Stomach (tissue), 9 donors: ENCODE results near the gene PRKCQ. TPM values are rescaled to one million over a fixed set of nuclear protein-coding genes. Genes with fewer than 3 reads are reported as not detected.
A peak's percentile ranks its signal among the peaks of the same experiment; 100 is the strongest.

Experiments used
- DNase-seq, 2 donors: peaks; one replicate each; pipeline versions ENCODE4 v3.0.0 to v3.0.0-alpha.2; 2013 to 2019
- H3K27ac ChIP-seq, 5 donors: fragments of 200-600 bp in 4 of 5; sonication (generic) in 4 of 5; one replicate each; pipeline ENCODE4 v1.5.1; 2013 to 2019; ENCODE audit warnings: mild to moderate bottlenecking in 1 of 5, moderate library complexity in 1 of 5
- H3K27me3 ChIP-seq, 3 donors: fragments of 200-600 bp; sonication (generic); one replicate each; pipeline ENCODE4 v1.5.1; 2017 to 2019; ENCODE audit warnings: mixed run types in 1 of 3
- H3K36me3 ChIP-seq, 4 donors: fragments of 200-600 bp; sonication (generic); 1 replicate in 3 of 4; 2 replicates in 1 of 4; pipeline ENCODE4 v1.5.1; 2016 to 2019
- H3K4me1 ChIP-seq, 4 donors: fragments of 200-600 bp; sonication (generic); one replicate each; pipeline ENCODE4 v1.5.1; 2016 to 2019
- H3K4me3 ChIP-seq, 4 donors: fragments of 200-600 bp; sonication (generic) in 3 of 4; one replicate each; pipeline ENCODE4 v1.5.1; 2016 to 2019; ENCODE audit warnings: mild to moderate bottlenecking in 1 of 4
- H3K9me3 ChIP-seq, 4 donors: fragments of 200-600 bp; sonication (generic); one replicate each; pipeline ENCODE4 v1.5.1; 2016 to 2019
- EP300 ChIP-seq: sonication (generic); formaldehyde crosslinking; IDR thresholded peaks from one replicate; pipeline ENCODE4 v1.6.1; 2017; ENCODE audit warnings: antibody characterized with exemption
- POLR2A ChIP-seq, 4 donors: fragments of 450-650 bp; IDR thresholded peaks; one replicate each; pipeline ENCODE4 v1.6.1; 2016; ENCODE audit warnings: antibody characterized with exemption in 4 of 4, control low read depth in 2 of 4, mild to moderate bottlenecking in 1 of 4, moderate library complexity in 1 of 4
- POLR2AphosphoS5 ChIP-seq, 3 donors: sonication (generic); formaldehyde crosslinking; IDR thresholded peaks; one replicate each; pipeline ENCODE4 v1.6.1; 2016; ENCODE audit warnings: antibody characterized with exemption in 3 of 3
- WGBS, 5 donors: extraction: QIAGEN DNeasy Blood & Tissue Kit in 3 of 5; methylation state at CpG; one replicate each; pipeline versions ENCODE4 v1.1.5 to v1.1.7; 2013 to 2018; 5-methylcytosine and 5-hydroxymethylcytosine counted together
- intact Hi-C: fragments of 100-400 bp; cut with DNase I; formaldehyde crosslinking; loops from one replicate; pipeline ENCODE4 v1.15.1; 2023; ENCODE audit warnings: low total_unique reads
- polyA plus RNA-seq, 3 donors: library from polyadenylated mRNA; stranded (reverse); fragments of 200-250 nt; gene quantifications; one replicate each; pipeline ENCODE4 v1.2.3, GENCODE V29; 2013
- total RNA-seq, 5 donors: library from RNA; depleted of rRNA; stranded (reverse); fragments of >200 nt; gene quantifications; one replicate each; pipeline versions ENCODE4 v1.1.0 to v1.2.3, GENCODE V29; 2014 to 2016
- TF ChIP-seq, protein P1 (sequence below), 7 experiments: fragments of 450-650 bp in 4 of 7; fragments of 200-600 bp in 3 of 7; sonication (generic) in 3 of 7; IDR thresholded peaks; one replicate each; pipeline ENCODE4 v1.5.1; 2016 to 2019; ENCODE audit warnings: antibody characterized with exemption in 7 of 7, control low read depth in 2 of 7, mild to moderate bottlenecking in 1 of 7
- donor health status: healthy with polysubstance abuse.
- donor health status: Bipolar disorder and iron deficiency.
- donor health status: healthy.

PRKCQ gene
- total and polyA plus RNA-seq, 8 donors: 0.25 to 5.1 (median 0.63) TPM; not detected in 1

DNA sequence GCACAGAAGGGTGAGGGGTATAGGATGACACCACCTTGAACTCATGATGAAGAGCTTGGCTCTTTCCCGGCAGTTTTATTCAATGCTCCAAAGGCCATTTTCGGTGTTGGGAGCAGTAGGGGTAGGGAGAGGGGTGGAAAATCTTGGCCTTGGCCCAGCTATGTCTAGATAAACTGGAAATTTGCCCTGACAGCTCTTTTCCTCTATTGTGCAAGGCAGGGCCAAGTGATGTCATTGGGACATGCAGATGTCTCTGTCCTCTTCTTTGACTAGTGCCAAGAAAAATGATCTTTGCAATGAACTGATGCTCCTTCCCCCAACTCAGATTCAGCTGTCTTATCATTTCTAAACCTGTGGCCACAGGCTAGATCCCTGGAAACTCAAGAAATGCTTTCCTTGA lies 27.7 kb upstream of the PRKCQ start:
- peak in 1 of 2 donors; percentile 35 for DNase-seq
- Histone ChIP-seq H3K4me1 (no peaks in the 10 kb centered on the region), H3K27me3 (peaks cover 0 to 16% (median 0%) of the 10 kb centered on the region in 3 donors), H3K27ac (no peak overlapping the region), H3K9me3 (no peaks in the 10 kb centered on the region), H3K36me3 (no peaks in the 10 kb centered on the region), H3K4me3 (no peak overlapping the region)
- TF ChIP-seq POLR2AphosphoS5 (IDR thresholded peaks at IDR 0.05): no peak
- TF ChIP-seq, protein P1, sequence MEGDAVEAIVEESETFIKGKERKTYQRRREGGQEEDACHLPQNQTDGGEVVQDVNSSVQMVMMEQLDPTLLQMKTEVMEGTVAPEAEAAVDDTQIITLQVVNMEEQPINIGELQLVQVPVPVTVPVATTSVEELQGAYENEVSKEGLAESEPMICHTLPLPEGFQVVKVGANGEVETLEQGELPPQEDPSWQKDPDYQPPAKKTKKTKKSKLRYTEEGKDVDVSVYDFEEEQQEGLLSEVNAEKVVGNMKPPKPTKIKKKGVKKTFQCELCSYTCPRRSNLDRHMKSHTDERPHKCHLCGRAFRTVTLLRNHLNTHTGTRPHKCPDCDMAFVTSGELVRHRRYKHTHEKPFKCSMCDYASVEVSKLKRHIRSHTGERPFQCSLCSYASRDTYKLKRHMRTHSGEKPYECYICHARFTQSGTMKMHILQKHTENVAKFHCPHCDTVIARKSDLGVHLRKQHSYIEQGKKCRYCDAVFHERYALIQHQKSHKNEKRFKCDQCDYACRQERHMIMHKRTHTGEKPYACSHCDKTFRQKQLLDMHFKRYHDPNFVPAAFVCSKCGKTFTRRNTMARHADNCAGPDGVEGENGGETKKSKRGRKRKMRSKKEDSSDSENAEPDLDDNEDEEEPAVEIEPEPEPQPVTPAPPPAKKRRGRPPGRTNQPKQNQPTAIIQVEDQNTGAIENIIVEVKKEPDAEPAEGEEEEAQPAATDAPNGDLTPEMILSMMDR (IDR thresholded peaks at IDR 0.05): no peak
- no peak for TF ChIP-seq EP300
- TF ChIP-seq POLR2A (IDR thresholded peaks at IDR 0.05): no peak
- intact Hi-C loops: no loop called here
- WGBS, 5 donors: 68 to 77% (median 72%) methylated on average over 2 of the region's 2 CpGs

DNA sequence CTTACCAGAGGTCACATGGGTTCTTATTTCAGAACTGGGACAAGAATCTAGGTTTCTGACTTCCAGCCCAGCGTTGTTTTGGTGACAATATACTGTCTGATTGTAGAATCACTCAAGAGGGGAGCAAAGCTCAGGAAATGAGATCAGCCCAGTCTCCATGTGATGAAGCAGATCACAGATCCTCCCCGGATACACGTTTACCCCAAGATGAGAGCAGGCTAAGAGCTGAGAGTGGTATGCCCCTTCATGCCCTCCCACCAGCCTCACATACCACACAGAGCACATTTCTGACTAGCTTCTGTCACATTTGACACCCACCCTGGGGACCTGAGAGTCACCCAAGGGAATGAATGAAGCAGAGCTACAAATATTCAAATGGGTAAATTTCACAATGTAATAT lies 27.1 kb upstream of the PRKCQ start:
- WGBS, 5 donors: 69 to 82% (median 79%) methylated on average over 3 of the region's 3 CpGs
- peak in 1 of 2 donors; percentile 32 for DNase-seq
- Histone ChIP-seq H3K27me3 (peaks cover 0 to 16% (median 0%) of the 10 kb centered on the region in 3 donors), H3K27ac (no peak overlapping the region), H3K4me1 (no peaks in the 10 kb centered on the region), H3K36me3 (no peaks in the 10 kb centered on the region), H3K9me3 (no peaks in the 10 kb centered on the region), H3K4me3 (no peak overlapping the region)
- no peak for TF ChIP-seq POLR2A (IDR thresholded peaks at IDR 0.05)
- TF ChIP-seq, protein P1 (IDR thresholded peaks at IDR 0.05): no peak
- TF ChIP-seq EP300: no peak
- intact Hi-C loops: no loop called here

DNA sequence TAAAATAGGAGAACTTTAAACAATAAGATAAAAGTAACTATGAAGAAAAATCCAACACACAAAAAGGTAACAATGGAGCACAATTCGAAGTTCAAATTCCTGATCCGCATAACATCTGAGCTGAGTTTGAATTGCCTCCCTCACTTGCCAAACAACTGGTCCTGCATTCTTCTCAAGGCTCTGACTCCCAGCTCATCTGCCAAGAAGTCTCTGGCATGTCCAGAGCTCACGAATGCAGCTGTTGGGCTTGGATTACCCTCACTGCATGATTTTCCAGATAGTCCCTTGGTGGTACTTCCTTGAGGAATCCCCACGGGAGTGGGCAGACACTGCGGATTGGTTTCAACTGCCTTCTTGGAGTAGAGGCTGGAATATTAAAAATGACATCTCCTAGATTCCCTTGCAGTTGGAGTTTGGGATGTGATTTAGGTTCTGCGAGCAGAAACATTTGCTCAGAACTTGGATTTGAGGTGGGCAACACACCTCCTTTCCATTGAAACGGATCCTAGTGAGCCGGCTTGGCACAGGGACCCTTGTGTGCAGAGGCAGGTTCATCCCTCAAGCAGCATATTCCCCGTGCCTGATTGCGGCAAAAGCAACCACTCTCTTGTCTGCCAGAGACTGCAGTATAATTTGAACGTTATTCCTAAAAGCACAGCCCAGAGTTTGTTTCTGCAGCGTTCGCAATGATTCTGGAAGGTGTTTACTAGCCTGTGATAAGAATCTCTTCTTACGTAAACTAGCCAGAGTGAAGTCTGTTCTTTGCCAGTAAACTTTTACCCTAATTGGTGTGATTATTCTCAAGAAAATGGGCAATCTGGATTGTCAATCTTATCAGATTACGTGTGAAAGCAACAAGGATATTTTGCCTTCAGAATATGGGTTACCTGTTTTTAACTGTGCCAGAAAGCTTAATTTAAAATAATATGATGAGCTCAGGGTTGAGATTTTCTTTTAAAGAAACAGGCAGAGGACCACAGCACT lies 23.4 kb upstream of the PRKCQ start:
- TF ChIP-seq, protein P1 (IDR thresholded peaks at IDR 0.05): no peak
- no peak for TF ChIP-seq POLR2A (IDR thresholded peaks at IDR 0.05)
- TF ChIP-seq POLR2AphosphoS5 (IDR thresholded peaks at IDR 0.05): no peak
- TF ChIP-seq EP300: no peak
- DNase-seq: no peak
- no peak overlapping the region for H3K27ac ChIP-seq
- intact Hi-C loops: no loop called here
- no peak overlapping the region for H3K4me3 ChIP-seq
- peaks cover 0 to 22% (median 0%) of the 10 kb centered on the region in 3 donors for H3K27me3 ChIP-seq
- H3K4me1 ChIP-seq: no peaks in the 10 kb centered on the region
- WGBS, 5 donors: 61 to 65% (median 62%) methylated on average over 15 of the region's 15 CpGs
- H3K9me3 ChIP-seq: no peaks in the 10 kb centered on the region
- no peaks in the 10 kb centered on the region for H3K36me3 ChIP-seq

DNA sequence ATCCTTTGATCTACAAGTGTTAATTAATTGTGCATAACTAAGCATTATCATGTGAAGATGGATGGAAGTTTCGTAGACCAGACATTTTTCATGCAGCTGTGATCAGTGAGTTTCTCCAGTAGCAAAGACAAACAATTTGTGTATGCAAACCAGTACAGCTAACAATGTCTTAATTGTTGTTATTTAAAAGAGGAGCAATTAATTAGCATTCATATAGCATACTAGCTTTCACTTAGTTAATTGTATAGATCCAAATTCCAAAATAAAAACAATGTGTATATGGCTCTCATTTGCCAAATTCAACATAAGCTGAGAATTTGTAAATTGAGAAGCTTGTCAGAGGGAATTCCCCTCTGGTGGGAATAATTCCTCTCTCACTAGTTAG lies 22.6 kb upstream of the PRKCQ start:
- no peak for TF ChIP-seq POLR2A (IDR thresholded peaks at IDR 0.05)
- TF ChIP-seq POLR2AphosphoS5 (IDR thresholded peaks at IDR 0.05): no peak
- TF ChIP-seq, protein P1 (IDR thresholded peaks at IDR 0.05): no peak
- Histone ChIP-seq H3K27ac (no peak overlapping the region), H3K4me1 (no peaks in the 10 kb centered on the region), H3K36me3 (no peaks in the 10 kb centered on the region), H3K4me3 (no peak overlapping the region), H3K27me3 (peaks cover 0 to 22% (median 0%) of the 10 kb centered on the region in 3 donors), H3K9me3 (no peaks in the 10 kb centered on the region)
- DNase-seq: no peak
- WGBS, 5 donors: 76 to 88% (median 81%) methylated on average over 1 of the region's 1 CpG
- intact Hi-C loops: no loop called here
